Activated CD4-positive, alpha-beta memory T cell treated with anti-CD3 and anti-CD28 coated beads, Interleukin-2, amount 10 ng/mL, durations not matched to agents 7 days and 5 days (primary cell): ENCODE results near the gene PELI2. TPM values are rescaled to one million over a fixed set of nuclear protein-coding genes. Genes with fewer than 3 reads are reported as not detected.

ENCODE experiments used
- CTCF ChIA-PET: fragments of 350-600 bp; sonication (Branson Sonifier 250); formaldehyde crosslinking; loops from one replicate; lab custom pipeline; 2021; ENCODE audit warnings: antibody characterized with exemption, inconsistent platforms; lab: Charles Lee
- POLR2A ChIA-PET: fragments of 350-600 bp; sonication (Branson Sonifier 250); formaldehyde crosslinking; loops from one replicate; lab custom pipeline; 2021; ENCODE audit warnings: antibody characterized with exemption; lab: Charles Lee
- DNase-seq: peaks from one replicate; pipeline ENCODE4 v3.0.0-alpha.2; 2020
- H3K27ac Mint-ChIP-seq: one replicate; pipeline ENCODE4 v1.8.0; 2021; ENCODE audit warnings: mild to moderate bottlenecking, mixed read lengths
- H3K27me3 Mint-ChIP-seq: one replicate; pipeline ENCODE4 v1.8.0; 2021; ENCODE audit warnings: mixed read lengths
- H3K36me3 Mint-ChIP-seq: one replicate; pipeline ENCODE4 v1.8.0; 2021; ENCODE audit warnings: low read depth, mixed read lengths
- H3K4me1 Mint-ChIP-seq: one replicate; pipeline ENCODE4 v1.8.0; 2021; ENCODE audit warnings: mixed read lengths
- H3K4me3 Mint-ChIP-seq: one replicate; pipeline ENCODE4 v1.8.0; 2021; ENCODE audit warnings: mild to moderate bottlenecking, mixed read lengths
- H3K9me3 Mint-ChIP-seq: one replicate; pipeline ENCODE4 v1.8.0; 2021; ENCODE audit warnings: mixed read lengths
- total RNA-seq, 2 experiments: library from RNA; stranded (reverse); gene quantifications; one replicate each; pipeline ENCODE4 v1.2.3, GENCODE V29; 2021

Gene PELI2
- total RNA-seq, 2 experiments from 2014 or later: 5.5 to 7.1 TPM

DNA sequence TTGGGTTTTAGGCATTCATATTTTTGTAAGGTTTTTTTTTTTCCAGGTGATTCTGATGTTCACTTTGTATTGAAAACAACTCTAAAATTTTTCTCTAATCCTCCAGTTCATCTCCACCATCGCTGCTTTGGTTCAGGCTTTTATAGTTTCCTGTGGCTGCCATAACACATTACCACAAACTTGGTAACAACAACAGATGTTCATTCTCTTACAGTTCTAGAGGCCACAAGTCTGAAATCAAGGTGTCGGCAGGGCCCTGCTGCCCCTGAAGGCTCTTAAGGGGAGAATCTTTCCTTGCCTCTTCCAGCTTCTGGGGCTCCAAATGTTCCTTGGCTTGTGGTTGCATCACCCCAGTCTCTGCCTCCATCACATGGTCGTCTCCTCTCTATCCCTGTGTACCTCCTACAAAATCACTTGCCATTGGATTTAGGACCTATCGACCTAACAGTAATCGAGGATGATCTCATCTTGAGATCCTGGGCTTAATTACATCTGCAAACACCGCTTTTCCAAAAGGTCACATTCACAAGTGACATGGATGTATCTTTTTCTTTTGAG is 55.2 kb downstream of the PELI2 start:
- Mint-ChIP-seq H3K36me3 (peaks cover 5% of the 10 kb centered on the region), H3K4me3 (no peak overlapping the region), H3K4me1 (peaks cover 31% of the 10 kb centered on the region), H3K27me3 (no peaks in the 10 kb centered on the region), H3K27ac (peak overlapping the region; percentile 73), H3K9me3 (no peaks in the 10 kb centered on the region)
- ChIA-PET POLR2A (no interaction called here), CTCF (no interaction called here)
- no peak for DNase-seq

DNA sequence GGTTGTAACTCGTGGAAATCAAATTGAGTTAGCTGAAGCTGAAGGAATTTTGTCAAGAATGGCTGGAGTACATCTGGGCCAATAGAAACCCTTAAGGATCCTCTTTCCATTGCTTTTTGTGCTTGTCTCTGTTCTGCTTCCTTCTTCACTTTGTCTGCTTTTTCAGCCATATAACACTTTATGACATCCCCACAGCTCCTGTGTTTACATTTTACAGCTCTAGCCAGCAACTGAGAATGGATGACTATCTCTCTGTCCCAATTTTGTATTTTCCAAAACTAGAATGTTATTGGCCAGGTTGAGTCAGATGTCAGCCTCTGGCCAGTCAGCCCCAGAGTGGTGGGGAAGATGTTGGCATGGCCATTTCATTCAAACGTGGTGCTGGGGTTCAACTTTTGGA is 57.6 kb downstream of the PELI2 start:
- H3K4me1 Mint-ChIP-seq: peaks cover 31% of the 10 kb centered on the region
- no peaks in the 10 kb centered on the region for H3K27me3 Mint-ChIP-seq
- CTCF ChIA-PET: no interaction called here
- no peaks in the 10 kb centered on the region for H3K9me3 Mint-ChIP-seq
- H3K27ac Mint-ChIP-seq: no peak overlapping the region
- H3K36me3 Mint-ChIP-seq: peaks cover 6% of the 10 kb centered on the region
- POLR2A ChIA-PET: no interaction called here
- no peak for DNase-seq
- H3K4me3 Mint-ChIP-seq: no peak overlapping the region

DNA sequence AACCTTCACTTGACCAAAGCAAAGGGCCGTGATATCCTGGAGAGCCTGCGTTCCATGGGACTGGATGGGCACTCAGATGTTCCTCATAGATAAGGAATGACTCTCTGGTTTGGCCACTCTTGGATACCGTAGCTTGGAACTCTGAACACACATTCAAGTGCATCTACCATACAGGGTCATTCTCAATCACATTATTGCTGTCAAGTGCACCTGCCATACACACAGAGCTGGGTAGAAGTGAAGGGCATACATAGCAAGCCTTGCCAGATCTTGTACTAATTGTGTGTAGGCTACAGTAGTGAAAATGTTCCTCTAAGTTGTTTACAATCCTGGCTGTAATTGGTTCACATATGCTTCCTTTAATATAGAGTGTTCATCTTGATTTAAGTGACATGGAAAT is 58.3 kb downstream of the PELI2 start:
- Mint-ChIP-seq H3K36me3 (peaks cover 7% of the 10 kb centered on the region), H3K4me3 (no peak overlapping the region), H3K9me3 (no peaks in the 10 kb centered on the region), H3K4me1 (peaks cover 26% of the 10 kb centered on the region), H3K27me3 (no peaks in the 10 kb centered on the region), H3K27ac (no peak overlapping the region)
- ChIA-PET CTCF (no interaction called here), POLR2A (no interaction called here)
- no peak for DNase-seq

DNA sequence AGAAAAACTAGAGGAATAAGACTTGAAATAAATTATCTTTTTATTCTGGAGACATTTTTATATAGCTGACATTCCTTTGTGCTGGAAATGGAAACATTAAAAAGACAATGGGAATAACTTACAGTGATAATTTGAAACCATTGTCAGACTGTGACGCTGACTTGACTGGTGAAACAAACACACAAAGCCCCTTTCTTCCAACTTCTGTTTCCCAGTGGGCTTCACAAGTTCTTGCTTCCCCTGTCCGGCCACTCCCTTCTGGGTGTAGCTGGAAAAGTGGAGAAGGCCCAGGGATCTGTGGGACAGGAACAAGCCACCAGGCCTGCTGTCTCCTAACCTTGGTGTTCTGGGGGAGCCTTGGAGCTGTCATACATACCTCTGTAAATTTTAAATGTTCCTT is 58.8 kb downstream of the PELI2 start:
- no peak for DNase-seq
- Mint-ChIP-seq H3K9me3 (no peaks in the 10 kb centered on the region), H3K27me3 (no peaks in the 10 kb centered on the region), H3K36me3 (peaks cover 7% of the 10 kb centered on the region), H3K4me3 (no peak overlapping the region), H3K4me1 (peaks cover 20% of the 10 kb centered on the region), H3K27ac (no peak overlapping the region)
- CTCF ChIA-PET: no interaction called here
- POLR2A ChIA-PET: no interaction called here

DNA sequence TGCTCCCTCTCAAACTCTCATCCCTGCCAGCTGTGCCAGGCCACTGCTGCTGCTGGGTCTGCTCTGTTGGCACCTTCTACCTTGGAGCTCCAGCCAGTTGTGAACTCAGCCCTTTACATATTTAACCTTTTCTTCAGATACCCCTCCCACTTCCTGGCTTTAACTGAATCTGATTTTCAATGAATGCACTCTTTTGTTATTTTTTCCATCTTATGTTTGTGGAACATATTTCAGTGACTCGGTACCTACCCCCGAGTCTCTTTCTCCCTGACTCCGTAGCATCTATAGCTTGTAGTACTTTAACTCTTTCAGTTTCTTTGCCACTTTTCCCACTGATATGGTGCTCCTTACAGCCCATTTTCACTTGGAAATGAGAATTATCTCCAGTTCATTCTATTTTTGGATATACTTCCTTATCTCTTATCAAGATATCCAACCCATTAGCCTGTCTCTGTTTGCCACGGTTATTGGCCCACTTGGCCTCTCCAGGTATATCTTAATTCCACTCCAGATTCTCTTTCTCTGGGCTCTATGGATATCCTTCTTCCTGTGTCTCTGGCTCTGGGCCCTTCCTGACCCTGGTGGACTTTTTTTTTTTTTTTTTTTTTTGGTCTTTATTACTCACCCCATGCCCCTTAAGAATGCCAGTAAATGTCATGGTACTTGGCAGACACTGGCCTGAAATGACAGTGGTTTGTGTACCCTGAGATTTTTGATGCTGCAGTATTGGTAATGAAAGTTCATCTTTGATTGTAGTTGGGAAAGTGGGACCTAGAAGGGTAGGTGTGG is 62.7 kb downstream of the PELI2 start:
- CTCF ChIA-PET: interaction anchor here (0.7 kb wide), 1 partner anchor 375 kb away, joined by 3 read pairs; no protein-coding TSS in a partner anchor
- DNase-seq: no peak
- H3K36me3 Mint-ChIP-seq: peaks cover 2% of the 10 kb centered on the region

DNA sequence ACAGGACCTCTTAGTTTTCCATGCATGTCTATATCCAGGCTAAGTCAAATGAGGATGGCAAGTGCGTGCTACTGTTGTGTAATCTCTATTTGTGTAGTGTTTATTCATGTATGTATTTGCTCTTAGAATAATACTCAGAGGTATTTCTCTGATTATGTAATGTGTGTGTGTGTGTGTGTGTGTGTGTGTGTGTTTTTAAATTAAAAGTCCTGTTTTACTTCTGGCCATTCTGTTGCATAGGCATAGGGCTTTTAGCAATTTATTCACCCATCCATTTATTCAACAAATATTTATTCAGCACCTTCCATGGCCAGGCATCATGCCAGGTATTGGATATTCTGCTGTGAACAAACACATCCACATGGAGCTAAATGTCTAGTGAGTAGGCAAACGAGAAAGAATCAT is 63.5 kb downstream of the PELI2 start:
- DNase-seq: no peak
- Mint-ChIP-seq H3K27me3 (no peaks in the 10 kb centered on the region), H3K9me3 (no peaks in the 10 kb centered on the region), H3K27ac (no peak overlapping the region), H3K36me3 (peaks cover 2% of the 10 kb centered on the region), H3K4me3 (no peak overlapping the region), H3K4me1 (no peaks in the 10 kb centered on the region)
- ChIA-PET CTCF (interaction anchor here (0.7 kb wide), 1 partner anchor 376 kb away, joined by 3 read pairs; no protein-coding TSS in a partner anchor), POLR2A (no interaction called here)

More for the DNA sequence above, 62.7 kb downstream of the PELI2 start:
- no peaks in the 10 kb centered on the region for H3K27me3 Mint-ChIP-seq
- H3K4me1 Mint-ChIP-seq: no peaks in the 10 kb centered on the region
- no peak overlapping the region for H3K27ac Mint-ChIP-seq
- POLR2A ChIA-PET: no interaction called here
- no peak overlapping the region for H3K4me3 Mint-ChIP-seq
- H3K9me3 Mint-ChIP-seq: no peaks in the 10 kb centered on the region

DNA sequence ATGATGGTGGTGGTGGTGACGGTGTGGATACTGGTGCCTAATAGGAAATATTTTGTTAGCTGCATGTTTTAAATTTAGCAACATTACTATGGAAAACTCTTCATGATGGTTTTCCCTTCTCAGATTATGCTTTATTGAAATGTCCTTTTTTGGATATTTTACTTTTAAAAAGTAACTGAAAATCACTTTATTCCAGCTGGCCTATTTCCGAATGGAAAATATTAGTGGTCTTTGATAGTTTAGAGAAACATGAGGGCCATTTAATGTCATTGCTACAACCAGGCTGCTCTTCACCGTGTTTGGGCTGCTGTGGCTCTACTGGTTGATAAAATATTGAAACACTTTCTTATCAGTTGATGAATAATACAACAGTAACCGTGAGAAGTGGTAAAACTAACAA is 64.2 kb downstream of the PELI2 start:
- H3K27me3 Mint-ChIP-seq: no peaks in the 10 kb centered on the region
- ChIA-PET CTCF (no interaction called here), POLR2A (no interaction called here)
- H3K36me3 Mint-ChIP-seq: peaks cover 2% of the 10 kb centered on the region
- no peak overlapping the region for H3K4me3 Mint-ChIP-seq
- no peaks in the 10 kb centered on the region for H3K4me1 Mint-ChIP-seq
- H3K27ac Mint-ChIP-seq: no peak overlapping the region
- no peaks in the 10 kb centered on the region for H3K9me3 Mint-ChIP-seq
- no peak for DNase-seq

DNA sequence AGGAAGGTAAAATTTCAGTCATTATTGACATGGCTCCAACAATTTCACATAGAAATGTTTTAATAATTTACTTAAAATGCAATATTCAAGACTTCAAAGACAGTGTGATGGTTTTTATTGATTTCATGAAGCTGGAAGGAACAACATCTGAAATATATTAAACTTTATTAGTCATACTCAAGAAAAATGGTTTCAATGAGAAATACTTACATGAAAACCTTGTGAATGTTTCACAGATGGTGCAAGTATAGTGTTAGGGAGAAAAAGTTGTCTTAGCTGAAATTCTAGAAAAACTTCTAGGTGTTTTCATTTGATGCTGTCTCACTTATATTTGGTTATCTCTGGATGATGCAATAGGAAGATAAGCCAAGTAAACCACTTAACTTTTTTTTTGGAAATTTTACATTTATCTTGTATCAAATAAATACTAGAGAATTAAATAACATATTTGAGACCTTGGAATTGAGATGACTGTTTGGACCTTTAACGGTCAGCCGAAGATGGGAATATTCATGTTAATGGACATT is 65.5 kb downstream of the PELI2 start:
- no peak overlapping the region for H3K4me3 Mint-ChIP-seq
- H3K4me1 Mint-ChIP-seq: no peaks in the 10 kb centered on the region
- CTCF ChIA-PET: no interaction called here
- H3K27me3 Mint-ChIP-seq: no peaks in the 10 kb centered on the region
- no peaks in the 10 kb centered on the region for H3K9me3 Mint-ChIP-seq
- peaks cover 2% of the 10 kb centered on the region for H3K36me3 Mint-ChIP-seq
- H3K27ac Mint-ChIP-seq: no peak overlapping the region
- DNase-seq: no peak
- POLR2A ChIA-PET: no interaction called here

DNA sequence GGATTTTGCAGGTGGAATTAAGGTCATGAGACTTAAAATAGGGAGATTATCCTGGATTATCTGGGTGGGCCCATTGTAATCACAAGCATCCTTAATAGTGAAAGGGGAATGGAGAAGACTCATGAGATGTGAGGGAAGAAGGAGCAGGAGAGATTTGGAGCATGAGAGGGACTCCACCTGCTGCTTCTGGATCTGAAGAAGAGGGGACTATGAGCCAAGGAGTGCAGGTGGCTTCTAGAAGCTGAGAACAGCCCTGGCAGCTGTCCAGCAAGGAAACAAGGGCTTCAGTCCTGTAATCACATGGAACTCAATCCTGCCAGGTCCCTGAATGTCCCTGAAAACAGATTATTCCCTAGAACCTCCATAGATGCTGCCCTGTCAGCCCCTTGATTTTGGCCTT is 67.8 kb downstream of the PELI2 start:
- H3K4me3 Mint-ChIP-seq: no peak overlapping the region
- DNase-seq: no peak
- no peaks in the 10 kb centered on the region for H3K27me3 Mint-ChIP-seq
- ChIA-PET POLR2A (no interaction called here), CTCF (no interaction called here)
- no peak overlapping the region for H3K27ac Mint-ChIP-seq
- H3K4me1 Mint-ChIP-seq: peaks cover under 1% of the 10 kb centered on the region
- H3K36me3 Mint-ChIP-seq: no peaks in the 10 kb centered on the region
- no peaks in the 10 kb centered on the region for H3K9me3 Mint-ChIP-seq

DNA sequence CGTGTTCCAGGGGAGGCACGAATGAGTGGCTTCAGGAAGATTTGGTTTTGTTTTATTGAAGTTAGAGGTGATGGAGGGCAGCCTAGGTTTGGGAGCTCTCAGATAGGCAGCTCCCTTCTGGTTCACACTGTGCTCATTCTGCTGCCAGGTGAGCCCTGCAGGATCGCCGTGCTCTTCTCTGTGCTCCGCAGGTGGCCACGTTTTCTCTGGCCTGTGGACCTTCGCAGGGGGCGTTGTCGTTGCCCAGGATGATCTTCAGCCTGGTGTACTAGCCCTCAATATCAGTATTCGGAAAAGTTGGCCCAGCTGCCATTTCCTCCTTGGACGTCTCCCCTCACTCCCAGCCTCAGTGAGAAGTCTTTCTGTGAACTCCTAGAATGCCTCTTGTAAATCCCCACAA is 69.5 kb downstream of the PELI2 start:
- CTCF ChIA-PET: no interaction called here
- Mint-ChIP-seq H3K4me3 (no peak overlapping the region), H3K27me3 (no peaks in the 10 kb centered on the region), H3K27ac (no peak overlapping the region), H3K4me1 (peaks cover 3% of the 10 kb centered on the region), H3K9me3 (no peaks in the 10 kb centered on the region), H3K36me3 (no peaks in the 10 kb centered on the region)
- POLR2A ChIA-PET: no interaction called here
- no peak for DNase-seq

DNA sequence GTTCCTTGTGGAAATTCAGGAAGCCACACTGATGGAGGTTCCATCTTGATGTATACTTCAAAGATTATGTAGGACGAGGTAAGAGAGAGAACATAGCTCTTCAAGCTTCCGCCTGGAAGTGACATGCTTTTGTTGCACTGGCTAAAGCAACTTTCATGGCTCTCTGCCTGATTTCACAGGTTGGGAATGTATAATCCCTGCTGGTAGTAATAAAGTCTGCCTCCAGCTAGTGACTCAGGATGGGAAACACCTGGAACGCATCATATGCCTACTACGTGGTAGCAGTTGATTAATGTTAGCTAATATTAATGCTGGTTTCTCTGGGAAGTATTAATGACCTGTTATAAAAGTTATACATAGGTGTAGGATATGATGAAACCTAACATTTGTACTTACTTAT is 71.1 kb downstream of the PELI2 start:
- no peaks in the 10 kb centered on the region for H3K9me3 Mint-ChIP-seq
- no peaks in the 10 kb centered on the region for H3K27me3 Mint-ChIP-seq
- ChIA-PET CTCF (no interaction called here), POLR2A (no interaction called here)
- H3K4me3 Mint-ChIP-seq: no peak overlapping the region
- peaks cover 5% of the 10 kb centered on the region for H3K4me1 Mint-ChIP-seq
- H3K27ac Mint-ChIP-seq: no peak overlapping the region
- H3K36me3 Mint-ChIP-seq: no peaks in the 10 kb centered on the region
- DNase-seq: no peak

DNA sequence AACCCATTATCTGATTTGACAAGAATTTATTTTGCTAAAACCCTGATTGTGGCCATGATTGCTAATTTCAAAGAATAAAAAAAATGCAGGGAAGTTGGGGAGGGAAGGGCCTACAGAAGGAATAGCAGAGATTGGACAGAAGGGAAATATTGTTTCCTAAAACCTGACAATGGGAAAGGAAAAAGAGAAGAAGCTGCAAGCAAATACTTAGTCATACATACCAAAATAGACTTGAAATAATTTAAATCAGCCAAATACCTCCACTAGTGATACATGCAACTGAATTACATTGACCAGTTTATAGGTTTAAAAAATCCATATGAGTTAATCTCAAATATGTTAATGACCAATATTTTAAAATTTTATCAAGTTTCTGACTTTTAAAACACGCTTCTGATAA is 75.1 kb downstream of the PELI2 start:
- no peaks in the 10 kb centered on the region for H3K27me3 Mint-ChIP-seq
- ChIA-PET CTCF (no interaction called here), POLR2A (no interaction called here)
- no peak overlapping the region for H3K4me3 Mint-ChIP-seq
- H3K9me3 Mint-ChIP-seq: no peaks in the 10 kb centered on the region
- peaks cover 27% of the 10 kb centered on the region for H3K4me1 Mint-ChIP-seq
- H3K27ac Mint-ChIP-seq: no peak overlapping the region
- no peaks in the 10 kb centered on the region for H3K36me3 Mint-ChIP-seq
- DNase-seq: no peak

DNA sequence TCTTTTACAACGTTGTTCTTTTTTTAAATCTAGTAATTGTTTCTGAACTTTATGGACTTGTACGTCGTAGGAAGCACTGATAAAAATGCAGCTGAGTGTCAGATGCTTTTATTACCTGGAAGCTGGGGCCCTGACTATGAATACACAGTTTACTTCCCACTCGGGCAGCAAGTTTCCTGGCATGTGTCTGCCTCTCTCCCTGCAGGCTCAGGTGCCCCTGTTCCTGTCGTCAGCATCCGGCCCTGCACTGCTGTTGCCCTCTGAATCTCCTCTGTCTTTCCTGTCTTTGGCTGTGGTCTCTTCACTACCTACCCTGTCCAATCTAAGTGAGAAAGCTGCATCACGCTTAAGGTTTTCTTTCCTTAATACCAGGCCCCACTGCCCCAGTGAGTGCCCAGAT is 75.8 kb downstream of the PELI2 start:
- CTCF ChIA-PET: no interaction called here
- POLR2A ChIA-PET: no interaction called here

More for the DNA sequence above, 75.8 kb downstream of the PELI2 start:
- DNase-seq: no peak
- no peak overlapping the region for H3K27ac Mint-ChIP-seq
- peaks cover 27% of the 10 kb centered on the region for H3K4me1 Mint-ChIP-seq
- no peaks in the 10 kb centered on the region for H3K9me3 Mint-ChIP-seq
- no peaks in the 10 kb centered on the region for H3K27me3 Mint-ChIP-seq
- no peak overlapping the region for H3K4me3 Mint-ChIP-seq
- H3K36me3 Mint-ChIP-seq: no peaks in the 10 kb centered on the region
